Measurements from ENCODE around the gene ZNF691. TPM values are rescaled to one million over a fixed set of nuclear protein-coding genes. Genes with fewer than 3 reads are reported as not detected.

ZNF691 gene
- total RNA-seq, 1 experiment from 2014 or later: 13.5 TPM

DNA sequence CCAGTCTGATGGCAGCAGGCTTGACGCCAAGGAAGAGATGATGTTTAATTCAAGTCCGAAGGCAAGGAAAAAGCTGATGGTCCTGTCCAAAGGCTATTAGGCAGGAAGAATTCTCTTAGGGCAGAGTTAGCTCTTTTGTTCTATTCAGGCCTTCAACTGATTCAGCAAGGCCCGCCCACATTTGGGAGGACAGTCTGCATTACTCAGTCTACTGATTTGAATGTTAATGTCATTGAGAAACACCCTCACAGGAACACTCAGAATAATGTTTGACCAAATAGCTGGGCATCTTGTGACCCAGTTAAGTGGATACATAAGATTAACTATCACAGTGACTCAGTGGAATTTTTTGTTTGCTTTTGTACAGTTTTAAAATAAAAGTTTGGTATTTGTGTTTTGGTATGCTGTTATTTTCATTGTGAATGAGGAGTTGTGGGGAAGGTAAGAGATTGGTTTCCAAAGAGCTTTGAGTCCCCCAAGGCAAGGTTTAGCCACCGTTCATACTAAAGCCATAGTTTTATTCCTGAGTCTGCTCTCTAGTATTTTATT lies 1.7 kb upstream of the ZNF691 start:
- no TSS peak for BruUV-seq (replicated peaks)

DNA sequence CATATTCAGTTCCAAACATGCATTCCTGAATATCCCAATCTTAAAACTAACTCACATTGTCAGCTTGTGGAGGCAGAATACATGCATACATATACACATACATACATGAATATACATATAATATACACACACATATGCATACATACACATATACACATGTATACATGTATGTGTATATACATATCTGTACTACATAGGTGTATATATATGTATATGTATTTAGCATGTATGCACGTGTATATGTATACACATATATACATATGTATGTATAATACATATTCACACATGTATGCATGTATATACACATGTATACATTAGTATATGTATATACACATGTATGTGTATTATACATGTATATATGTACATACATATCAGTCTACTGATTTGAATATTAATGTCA lies 1.2 kb upstream of the ZNF691 start:
- no peak for TF ChIP-seq EZH2 (IDR thresholded peaks at IDR 0.05; ENCODE audit: borderline replicate concordance, low read depth, low read length, poor library complexity, severe bottlenecking)
- TF ChIP-seq, protein P1, sequence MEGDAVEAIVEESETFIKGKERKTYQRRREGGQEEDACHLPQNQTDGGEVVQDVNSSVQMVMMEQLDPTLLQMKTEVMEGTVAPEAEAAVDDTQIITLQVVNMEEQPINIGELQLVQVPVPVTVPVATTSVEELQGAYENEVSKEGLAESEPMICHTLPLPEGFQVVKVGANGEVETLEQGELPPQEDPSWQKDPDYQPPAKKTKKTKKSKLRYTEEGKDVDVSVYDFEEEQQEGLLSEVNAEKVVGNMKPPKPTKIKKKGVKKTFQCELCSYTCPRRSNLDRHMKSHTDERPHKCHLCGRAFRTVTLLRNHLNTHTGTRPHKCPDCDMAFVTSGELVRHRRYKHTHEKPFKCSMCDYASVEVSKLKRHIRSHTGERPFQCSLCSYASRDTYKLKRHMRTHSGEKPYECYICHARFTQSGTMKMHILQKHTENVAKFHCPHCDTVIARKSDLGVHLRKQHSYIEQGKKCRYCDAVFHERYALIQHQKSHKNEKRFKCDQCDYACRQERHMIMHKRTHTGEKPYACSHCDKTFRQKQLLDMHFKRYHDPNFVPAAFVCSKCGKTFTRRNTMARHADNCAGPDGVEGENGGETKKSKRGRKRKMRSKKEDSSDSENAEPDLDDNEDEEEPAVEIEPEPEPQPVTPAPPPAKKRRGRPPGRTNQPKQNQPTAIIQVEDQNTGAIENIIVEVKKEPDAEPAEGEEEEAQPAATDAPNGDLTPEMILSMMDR (conservative IDR thresholded peaks at IDR 0.05; ENCODE audit: low read depth, low read length): no peak

More for the DNA sequence above, 1.7 kb upstream of the ZNF691 start:
- Histone ChIP-seq H3K4me1 (ENCODE audit: insufficient read depth, low read length, poor library complexity, severe bottlenecking) (peaks cover 19% of the 10 kb centered on the region), H3K27me3 (replicated peaks; ENCODE audit: insufficient read depth, low read depth, low read length, poor library complexity) (no peaks in the 10 kb centered on the region), H3K36me3 (ENCODE audit: insufficient read depth, low read length, poor library complexity, severe bottlenecking) (peaks cover 5% of the 10 kb centered on the region), H3K27ac (ENCODE audit: low read depth, low read length, poor library complexity, severe bottlenecking) (no peak overlapping the region), H3K4me3 (ENCODE audit: low read depth, low read length, poor library complexity, severe bottlenecking) (no peak overlapping the region), H3K9me3 (ENCODE audit: low read depth, low read length, poor library complexity, severe bottlenecking) (no peaks in the 10 kb centered on the region)
- POLR2A ChIA-PET (ENCODE audit: low non-redundant PET): no interaction called here
- TF ChIP-seq, protein P1 (conservative IDR thresholded peaks at IDR 0.05; ENCODE audit: low read depth, low read length): no peak
- no peak for TF ChIP-seq EZH2 (IDR thresholded peaks at IDR 0.05; ENCODE audit: borderline replicate concordance, low read depth, low read length, poor library complexity, severe bottlenecking)
- no peak for DNase-seq (ENCODE audit: low spot score)
- intact Hi-C loops (cut with micrococcal nuclease; ENCODE audit: unreplicated experiment): no loop called here
- CTCF ChIA-PET: interaction anchor here (0.5 to 0.6 kb wide), 2 partner anchors 227 to 239 kb away, joined by 3 to 4 read pairs; no protein-coding TSS in a partner anchor

DNA sequence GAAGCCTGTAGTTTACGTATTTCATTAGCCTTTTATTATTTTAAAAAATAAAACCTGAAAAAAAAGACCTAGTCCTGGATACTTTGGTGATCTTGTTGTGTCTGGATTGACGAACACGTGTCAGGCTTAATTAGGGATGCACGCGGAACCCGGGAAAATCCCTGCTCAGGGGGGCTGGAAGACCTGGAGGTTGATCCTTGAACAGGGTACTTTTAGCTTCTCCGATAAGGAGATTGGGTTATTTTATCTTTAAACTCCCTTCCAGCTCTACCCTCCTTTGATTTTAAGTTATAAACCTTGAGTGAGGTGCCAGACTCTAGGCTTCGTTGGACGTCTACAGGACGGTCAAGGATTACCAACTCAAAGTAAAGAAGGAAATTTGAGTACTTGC lies 552 bp upstream of the ZNF691 start:
- Histone ChIP-seq H3K4me1 (ENCODE audit: insufficient read depth, low read length, poor library complexity, severe bottlenecking) (peaks cover 19% of the 10 kb centered on the region), H3K9me3 (ENCODE audit: low read depth, low read length, poor library complexity, severe bottlenecking) (no peaks in the 10 kb centered on the region), H3K4me3 (ENCODE audit: low read depth, low read length, poor library complexity, severe bottlenecking) (peak overlapping the region; percentile 85), H3K36me3 (ENCODE audit: insufficient read depth, low read length, poor library complexity, severe bottlenecking) (peaks cover 17% of the 10 kb centered on the region), H3K27me3 (replicated peaks; ENCODE audit: insufficient read depth, low read depth, low read length, poor library complexity) (no peaks in the 10 kb centered on the region), H3K27ac (ENCODE audit: low read depth, low read length, poor library complexity, severe bottlenecking) (peak overlapping the region; percentile 1)
- TSS peak; percentile 90 for BruUV-seq (replicated peaks)
- intact Hi-C loops (cut with micrococcal nuclease; ENCODE audit: unreplicated experiment): no loop called here
- peak; percentile 39 for DNase-seq (ENCODE audit: low spot score)
- TF ChIP-seq, protein P1 (conservative IDR thresholded peaks at IDR 0.05; ENCODE audit: low read depth, low read length): no peak
- TF ChIP-seq EZH2 (IDR thresholded peaks at IDR 0.05; ENCODE audit: borderline replicate concordance, low read depth, low read length, poor library complexity, severe bottlenecking): no peak
- ChIA-PET POLR2A (ENCODE audit: low non-redundant PET) (interaction anchor here (0.5 kb wide), 1 partner anchor 17 kb away, joined by 7 read pairs; no protein-coding TSS in a partner anchor), CTCF (interaction anchor here (0.5 to 1.7 kb wide), 4 partner anchors 77 to 1011 kb away, joined by 3 to 6 read pairs (median 4); no protein-coding TSS in a partner anchor)

More for the DNA sequence above, 1.2 kb upstream of the ZNF691 start:
- Histone ChIP-seq H3K9me3 (ENCODE audit: low read depth, low read length, poor library complexity, severe bottlenecking) (no peaks in the 10 kb centered on the region), H3K4me3 (ENCODE audit: low read depth, low read length, poor library complexity, severe bottlenecking) (no peak overlapping the region), H3K27ac (ENCODE audit: low read depth, low read length, poor library complexity, severe bottlenecking) (no peak overlapping the region), H3K36me3 (ENCODE audit: insufficient read depth, low read length, poor library complexity, severe bottlenecking) (peaks cover 10% of the 10 kb centered on the region), H3K4me1 (ENCODE audit: insufficient read depth, low read length, poor library complexity, severe bottlenecking) (peaks cover 19% of the 10 kb centered on the region), H3K27me3 (replicated peaks; ENCODE audit: insufficient read depth, low read depth, low read length, poor library complexity) (no peaks in the 10 kb centered on the region)
- BruUV-seq (replicated peaks): no TSS peak
- DNase-seq (ENCODE audit: low spot score): no peak
- intact Hi-C loops (cut with micrococcal nuclease; ENCODE audit: unreplicated experiment): no loop called here
- CTCF ChIA-PET: no interaction called here
- POLR2A ChIA-PET (ENCODE audit: low non-redundant PET): no interaction called here

All from A673 (cell line).